Activated CD8-positive, alpha-beta memory T cell treated with anti-CD3 and anti-CD28 coated beads, Interleukin-2, amount 50 U/mL, for 1 hour (primary cell): Measurements from ENCODE around the gene CHST12.
"Not testable (repeated sequence)": the region's sequence is repeated elsewhere in the genome, so short reads cannot be mapped to it uniquely, and the experiment has no call there.

ENCODE experiments used
- DNase-seq: peaks from one replicate; pipeline ENCODE4 v3.0.0-alpha.2; 2020; ENCODE audit errors: extremely low read depth

CHST12 gene

GRCh38 chr7:2403014-2403717 is at the start of gene CHST12:
CHST12 (plus strand) TSS chr7:2403611; CDS start chr7:2432640, 29,029 bp downstream.
- DNase-seq, result peak; percentile 74

GRCh38 chr7:2353936-2354185 is 49.5 kb upstream of the CHST12 start:
- peak; percentile 69 for DNase-seq

GRCh38 chr7:2354186-2354938 is 49.0 kb upstream of the CHST12 start, which contains the start of gene EIF3B:
EIF3B (plus strand) TSS chr7:2354827; CDS start chr7:2354922, 95 bp downstream.
- DNase-seq, result peak; percentile 90

- DNase-seq, result no peak
These were observed 48.3 kb upstream of the CHST12 start for GRCh38 chr7:2354939-2355704.

GRCh38 chr7:2355705-2356008 is 47.8 kb upstream of the CHST12 start:
- DNase-seq, result no peak

- DNase-seq, result no peak
These were observed 46.2 kb upstream of the CHST12 start for GRCh38 chr7:2357165-2357564.

- DNase-seq, result no peak
These were observed 45.8 kb upstream of the CHST12 start for GRCh38 chr7:2357571-2357970.

GRCh38 chr7:2358968-2359527 is 44.4 kb upstream of the CHST12 start:
- DNase-seq, result no peak

- no peak for DNase-seq
These were observed 43.8 kb upstream of the CHST12 start for GRCh38 chr7:2359610-2360009.

GRCh38 chr7:2360796-2361195 is 42.6 kb upstream of the CHST12 start:
- no peak for DNase-seq

GRCh38 chr7:2362385-2363088 is 40.9 kb upstream of the CHST12 start:
- no peak for DNase-seq

- DNase-seq, result no peak
These were observed 34.3 kb upstream of the CHST12 start for GRCh38 chr7:2369139-2369538.

- DNase-seq, result no peak
These were observed 32.1 kb upstream of the CHST12 start for GRCh38 chr7:2371329-2371728.

GRCh38 chr7:2372724-2373123 is 30.7 kb upstream of the CHST12 start:
- no peak for DNase-seq

GRCh38 chr7:2373124-2373556 is 30.3 kb upstream of the CHST12 start:
- DNase-seq, result no peak

GRCh38 chr7:2373646-2374045 is 29.8 kb upstream of the CHST12 start:
- no peak for DNase-seq

GRCh38 chr7:2374401-2374800 is 29.0 kb upstream of the CHST12 start:
- DNase-seq, result no peak

- no peak for DNase-seq
These were observed 28.3 kb upstream of the CHST12 start for GRCh38 chr7:2374830-2375728.

GRCh38 chr7:2376351-2377154 is 26.9 kb upstream of the CHST12 start:
- no peak for DNase-seq

- DNase-seq, result not testable (repeated sequence)
These were observed 25.9 kb upstream of the CHST12 start for GRCh38 chr7:2377492-2377891.
